Right ventricle myocardium inferior (tissue), 1 donor: Measurements from ENCODE around the gene MARK2. TPM values are rescaled to one million over a fixed set of nuclear protein-coding genes. Genes with fewer than 3 reads are reported as not detected.
A peak's percentile ranks its signal among the peaks of the same experiment; 100 is the strongest.

Source experiments
- ATAC-seq: fragments of 200-7000 bp; cut with Tn5 transposase; one replicate; pipeline ENCODE4 v1.9.1; 2020; ENCODE audit warnings: mild to moderate bottlenecking, moderate library complexity
- DNase-seq: peaks from one replicate; pipeline ENCODE4 v3.0.0; 2021; ENCODE audit errors: missing footprints
- intact Hi-C: fragments of 100-400 bp; cut with DNase I; formaldehyde crosslinking; loops from one replicate; pipeline ENCODE4 v1.11.0; 2022
- total RNA-seq: library from RNA; stranded (reverse); fragmentation: NEBNext Ultra II Directional; extraction: Animal tissue kit (Norgen Biotek cat#: 25700); gene quantifications from one replicate; pipeline ENCODE4 v1.2.1, GENCODE V29; 2021
- donor health status: DM: no; HTN: yes; CAD: no; lungs with severe emphysema.

The MARK2 gene
- total RNA-seq, 1 donor from 2014 or later = 37.4 TPM

DNA sequence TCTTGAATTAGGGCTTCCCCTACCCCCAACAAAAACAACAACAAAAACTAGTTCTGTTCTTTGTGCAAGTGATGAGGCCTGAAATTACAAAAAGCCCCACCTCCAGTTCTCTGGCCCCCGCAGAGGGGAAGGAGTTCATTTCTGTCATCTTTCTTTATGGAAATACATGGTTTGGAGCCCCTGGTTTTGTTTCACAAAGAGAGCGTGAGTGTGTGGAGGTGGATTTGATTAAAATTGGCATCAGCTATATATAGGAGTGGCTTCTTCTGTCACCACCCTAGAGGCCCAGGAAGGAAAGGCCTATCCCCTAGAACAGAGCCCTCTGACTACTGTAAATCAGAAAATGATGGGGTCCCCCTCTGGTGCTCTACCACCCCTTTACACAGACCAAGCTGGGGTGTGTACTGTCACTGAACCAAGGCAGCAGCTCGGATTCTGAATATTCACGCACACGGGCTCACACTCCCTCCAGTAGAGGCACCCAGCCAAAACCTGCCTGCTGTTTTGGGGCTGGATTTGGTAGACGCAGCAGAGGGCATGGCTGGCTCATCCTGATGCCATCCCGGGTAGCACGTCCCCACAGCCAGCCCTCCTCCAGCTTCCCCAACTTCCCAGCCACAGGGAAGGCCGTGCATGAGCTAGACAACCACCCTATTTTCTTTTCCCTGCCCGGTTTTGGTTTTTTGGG is 58.7 kb downstream of the MARK2 start:
- intact Hi-C loops = no loop called here
- ATAC-seq (no peak), DNase-seq (no peak)

DNA sequence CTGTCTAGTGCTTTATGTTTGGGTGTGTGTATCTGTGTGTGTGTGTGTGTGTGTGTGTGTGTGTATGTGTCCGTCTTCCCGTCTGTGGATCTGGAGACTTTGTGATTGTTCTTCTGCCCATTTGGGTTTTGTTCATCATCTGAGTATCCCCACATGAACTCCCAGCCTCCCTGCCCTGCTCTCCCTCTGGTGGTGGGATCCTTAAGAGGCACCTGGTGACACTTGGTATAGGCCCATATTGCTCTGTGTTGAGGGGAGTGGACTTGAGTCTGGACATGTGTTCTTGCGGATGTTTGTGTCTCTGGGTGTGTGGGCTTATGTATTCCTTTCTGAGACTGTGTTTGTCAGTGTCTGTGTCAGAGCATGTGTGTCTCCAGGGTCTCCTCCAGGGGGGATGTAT is 62.8 kb downstream of the MARK2 start:
- DNase-seq = no peak
- ATAC-seq = no peak
- intact Hi-C loops = no loop called here

GRCh38 chr11:63903884-63904283 is 65.0 kb downstream of the MARK2 start:
- ATAC-seq (no peak), DNase-seq (no peak)
- intact Hi-C loops = no loop called here

DNA sequence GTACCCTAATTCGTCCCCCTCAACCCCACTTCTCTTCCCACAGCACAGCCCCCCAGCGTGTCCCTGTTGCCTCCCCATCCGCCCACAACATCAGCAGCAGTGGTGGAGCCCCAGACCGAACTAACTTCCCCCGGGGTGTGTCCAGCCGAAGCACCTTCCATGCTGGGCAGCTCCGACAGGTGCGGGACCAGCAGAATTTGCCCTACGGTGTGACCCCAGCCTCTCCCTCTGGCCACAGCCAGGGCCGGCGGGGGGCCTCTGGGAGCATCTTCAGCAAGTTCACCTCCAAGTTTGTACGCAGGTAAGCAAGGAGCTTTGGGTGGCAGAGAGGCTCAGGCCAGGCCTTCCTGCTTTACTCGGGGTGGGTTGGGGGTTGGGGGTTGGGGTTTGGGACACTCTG is 65.8 kb downstream of the MARK2 start:
- no peak for DNase-seq
- no peak for ATAC-seq

DNA sequence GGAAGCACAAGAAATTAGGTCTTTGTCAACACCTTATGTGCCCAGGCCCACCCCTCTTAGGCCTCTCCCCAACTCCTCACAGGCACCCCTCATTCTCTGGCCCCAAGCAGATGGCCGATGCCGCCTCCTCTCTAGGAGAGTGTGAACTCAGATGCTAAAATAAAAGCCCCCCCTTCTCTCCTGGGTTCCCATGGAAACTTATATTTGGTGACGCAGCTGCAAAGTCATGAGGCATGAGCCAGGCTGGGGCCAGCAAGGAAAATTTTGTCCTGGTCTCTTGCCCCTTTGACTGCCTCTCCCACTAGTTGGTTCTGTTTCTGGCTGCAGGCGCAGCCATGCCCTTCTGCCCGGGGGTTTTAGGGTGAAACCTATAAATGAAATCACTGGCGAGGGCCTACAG is 66.3 kb downstream of the MARK2 start:
- intact Hi-C loops = loop anchor here (5.0 kb wide), 1 partner anchor 37 kb away; no protein-coding TSS in a partner anchor
- ATAC-seq = no peak

More for the DNA sequence above, 65.8 kb downstream of the MARK2 start:
- intact Hi-C loops = loop anchor here (5.0 kb wide), 1 partner anchor 38 kb away; no protein-coding TSS in a partner anchor

DNA sequence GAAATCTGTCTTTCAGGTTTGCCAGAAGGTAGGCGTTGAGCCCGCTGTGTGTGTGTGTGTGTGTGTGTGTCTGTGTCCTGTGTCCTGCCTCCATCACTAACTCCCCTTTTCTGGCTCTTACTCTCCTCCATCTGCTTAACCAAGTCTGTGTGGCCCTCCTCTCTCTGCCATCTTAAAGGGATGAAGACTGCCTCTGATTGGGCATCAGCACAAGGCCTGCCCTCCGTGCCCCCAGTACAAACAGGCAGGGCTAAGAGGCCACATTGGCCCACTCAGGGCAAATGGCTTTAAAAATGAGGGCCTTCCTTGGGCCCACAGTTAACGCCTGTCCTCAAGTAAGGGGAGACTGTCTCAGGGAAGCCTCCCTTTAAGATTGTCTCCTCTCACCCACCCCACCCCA is 67.2 kb downstream of the MARK2 start:
- no peak for DNase-seq
- no peak for ATAC-seq
- intact Hi-C loops = loop anchor here (5.0 kb wide), 1 partner anchor 36 kb away; no protein-coding TSS in a partner anchor

More for the DNA sequence above, 66.3 kb downstream of the MARK2 start:
- no peak for DNase-seq

- no peak for DNase-seq
- ATAC-seq = no peak
- intact Hi-C loops = loop anchor here (5.0 kb wide), 1 partner anchor 36 kb away; no protein-coding TSS in a partner anchor
Observed at GRCh38 chr11:63906585-63906984, 67.7 kb downstream of the MARK2 start.

DNA sequence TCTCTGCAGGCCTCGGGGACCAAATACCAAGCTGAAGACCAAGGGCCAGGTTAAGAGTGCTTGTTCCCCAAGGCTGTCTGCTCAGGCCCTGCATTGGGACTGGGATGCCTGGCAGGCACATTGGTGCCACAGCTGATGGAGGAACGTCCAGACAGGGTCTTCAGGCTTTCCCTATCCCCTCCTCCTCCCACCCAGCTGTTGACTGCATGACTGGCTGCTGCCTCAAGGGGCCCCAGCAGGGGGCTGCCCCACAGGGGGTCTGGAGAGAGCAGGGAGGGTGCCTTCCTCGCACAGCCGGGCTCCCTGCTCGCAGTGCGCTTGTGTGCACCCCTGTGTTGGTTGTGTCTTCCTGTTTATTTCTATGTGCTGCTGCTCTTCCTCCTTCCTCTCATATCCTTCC is 68.2 kb downstream of the MARK2 start:
- ATAC-seq (no peak), DNase-seq (no peak)
- intact Hi-C loops = loop anchor here (5.0 kb wide), 1 partner anchor 35 kb away; no protein-coding TSS in a partner anchor

DNA sequence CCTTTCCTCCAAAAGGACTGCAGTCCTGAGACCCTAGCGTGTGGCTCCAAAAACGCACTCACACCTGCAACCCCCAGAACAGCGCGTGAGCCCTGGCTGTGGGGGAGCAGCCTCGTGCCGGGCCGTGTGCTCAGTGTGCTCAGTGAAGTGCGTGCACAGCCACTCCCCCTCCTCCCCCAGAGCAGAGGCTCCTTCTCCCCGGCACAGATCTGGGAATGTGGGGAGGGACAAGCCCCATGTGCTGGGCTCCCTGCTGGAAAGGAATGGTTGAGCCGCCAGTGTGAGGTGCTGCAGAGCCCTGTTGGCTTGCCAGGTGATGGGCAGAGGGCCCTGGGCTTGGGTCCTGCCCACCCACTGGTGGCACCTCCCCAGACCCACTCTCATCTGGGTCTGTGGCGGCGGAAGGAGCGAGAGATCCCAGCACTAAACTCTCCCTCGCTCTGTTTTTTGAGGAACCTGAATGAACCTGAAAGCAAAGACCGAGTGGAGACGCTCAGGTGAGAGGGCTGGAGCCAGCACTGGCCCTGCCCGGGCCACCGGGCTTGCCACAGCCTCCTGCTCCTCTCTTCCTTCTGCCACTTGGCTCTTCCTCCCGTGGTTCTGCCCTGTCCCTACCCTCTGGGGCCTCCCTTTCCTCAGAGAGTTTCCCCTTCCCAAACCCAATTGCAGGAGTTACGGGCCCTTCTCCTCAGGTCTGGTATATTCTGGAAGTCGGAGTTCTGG is 69.1 kb downstream of the MARK2 start:
- ATAC-seq = no peak
- intact Hi-C loops = loop anchor here (5.0 kb wide), 1 partner anchor 34 kb away; no protein-coding TSS in a partner anchor
- no peak for DNase-seq

- peak; percentile 70 for ATAC-seq
- intact Hi-C loops = loop anchor here (5.0 kb wide), 1 partner anchor 33 kb away; no protein-coding TSS in a partner anchor
- no peak for DNase-seq
Observed at GRCh38 chr11:63908631-63909401, 69.9 kb downstream of the MARK2 start.

DNA sequence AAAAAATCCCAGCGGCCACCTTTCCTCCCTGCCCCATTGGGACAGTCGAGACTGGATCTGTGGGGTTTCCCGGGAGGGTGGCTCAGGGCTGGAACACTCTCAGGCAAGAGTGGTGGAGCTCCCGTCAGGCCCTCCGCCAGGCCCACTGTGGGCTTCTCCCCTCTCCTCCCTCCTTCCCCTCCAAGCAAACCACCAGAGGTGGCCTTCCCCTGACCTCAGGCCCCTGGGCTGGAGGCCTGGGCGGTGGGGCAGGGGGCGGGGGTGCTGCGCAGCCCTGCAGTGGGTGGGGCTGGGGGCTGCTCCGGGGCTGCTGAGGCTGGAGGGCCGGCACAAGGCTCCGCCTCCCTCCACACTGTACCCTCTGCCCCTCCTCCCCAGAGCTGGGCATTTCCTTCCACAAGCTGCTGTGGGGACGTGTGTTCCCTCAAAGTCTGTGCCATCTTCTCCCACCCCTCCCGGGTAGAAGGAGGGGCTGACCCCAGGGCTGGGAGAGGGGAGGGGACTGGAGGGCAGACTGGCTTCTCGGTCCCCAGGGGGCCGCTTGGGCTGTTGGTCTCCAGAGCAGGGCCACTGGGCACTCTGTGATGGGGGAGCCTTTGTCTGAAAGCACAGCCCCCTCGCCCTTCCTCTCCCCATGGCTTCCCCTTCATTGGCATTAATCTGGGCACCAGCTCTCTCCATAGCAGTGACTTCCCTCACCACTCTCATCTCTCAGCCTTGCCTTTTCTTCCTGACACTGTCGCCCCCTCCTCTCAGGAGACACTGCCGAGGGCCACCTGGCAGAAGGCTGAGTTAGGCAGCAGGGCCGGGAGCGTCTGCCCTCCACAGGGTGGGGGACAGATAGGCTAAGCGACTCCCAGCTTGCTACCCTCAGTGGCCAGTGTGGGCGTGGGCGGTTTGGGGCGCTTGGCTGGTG is 70.9 kb downstream of the MARK2 start:
- ATAC-seq (no peak), DNase-seq (peak; percentile 34)
- intact Hi-C loops = loop anchor here (5.0 kb wide), 1 partner anchor 32 kb away; no protein-coding TSS in a partner anchor

GRCh38 chr11:63910675-63911074 is 71.8 kb downstream of the MARK2 start:
- intact Hi-C loops = no loop called here
- ATAC-seq (no peak), DNase-seq (no peak)

GRCh38 chr11:63911440-63911839 is 72.5 kb downstream of the MARK2 start:
- ATAC-seq (no peak), DNase-seq (no peak)
- intact Hi-C loops = no loop called here

DNA sequence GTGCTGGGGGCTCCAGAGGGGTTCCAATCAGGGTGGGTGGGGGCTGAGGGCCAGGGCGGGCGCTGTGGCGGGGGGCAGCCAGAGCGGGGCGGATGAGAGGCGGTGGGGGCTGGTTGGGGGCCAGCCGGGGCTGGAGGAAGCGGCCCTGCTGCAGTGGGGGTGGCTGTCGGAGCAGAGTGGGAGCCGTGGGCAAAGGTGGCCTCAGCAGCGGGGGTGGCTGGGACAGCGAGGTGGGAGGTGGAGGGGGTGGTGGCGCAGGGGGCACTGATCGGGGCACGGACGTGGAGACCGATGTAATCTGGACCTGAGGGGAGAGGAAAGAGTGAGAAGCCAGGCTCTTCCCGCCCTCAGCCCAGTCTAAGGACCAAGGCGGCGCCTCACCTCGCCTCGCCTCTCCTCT is 73.0 kb downstream of the MARK2 start:
- intact Hi-C loops = no loop called here
- no peak for DNase-seq
- ATAC-seq = no peak

GRCh38 chr11:63912678-63913077 is 73.8 kb downstream of the MARK2 start:
- no peak for ATAC-seq
- DNase-seq = no peak
- intact Hi-C loops = no loop called here

DNA sequence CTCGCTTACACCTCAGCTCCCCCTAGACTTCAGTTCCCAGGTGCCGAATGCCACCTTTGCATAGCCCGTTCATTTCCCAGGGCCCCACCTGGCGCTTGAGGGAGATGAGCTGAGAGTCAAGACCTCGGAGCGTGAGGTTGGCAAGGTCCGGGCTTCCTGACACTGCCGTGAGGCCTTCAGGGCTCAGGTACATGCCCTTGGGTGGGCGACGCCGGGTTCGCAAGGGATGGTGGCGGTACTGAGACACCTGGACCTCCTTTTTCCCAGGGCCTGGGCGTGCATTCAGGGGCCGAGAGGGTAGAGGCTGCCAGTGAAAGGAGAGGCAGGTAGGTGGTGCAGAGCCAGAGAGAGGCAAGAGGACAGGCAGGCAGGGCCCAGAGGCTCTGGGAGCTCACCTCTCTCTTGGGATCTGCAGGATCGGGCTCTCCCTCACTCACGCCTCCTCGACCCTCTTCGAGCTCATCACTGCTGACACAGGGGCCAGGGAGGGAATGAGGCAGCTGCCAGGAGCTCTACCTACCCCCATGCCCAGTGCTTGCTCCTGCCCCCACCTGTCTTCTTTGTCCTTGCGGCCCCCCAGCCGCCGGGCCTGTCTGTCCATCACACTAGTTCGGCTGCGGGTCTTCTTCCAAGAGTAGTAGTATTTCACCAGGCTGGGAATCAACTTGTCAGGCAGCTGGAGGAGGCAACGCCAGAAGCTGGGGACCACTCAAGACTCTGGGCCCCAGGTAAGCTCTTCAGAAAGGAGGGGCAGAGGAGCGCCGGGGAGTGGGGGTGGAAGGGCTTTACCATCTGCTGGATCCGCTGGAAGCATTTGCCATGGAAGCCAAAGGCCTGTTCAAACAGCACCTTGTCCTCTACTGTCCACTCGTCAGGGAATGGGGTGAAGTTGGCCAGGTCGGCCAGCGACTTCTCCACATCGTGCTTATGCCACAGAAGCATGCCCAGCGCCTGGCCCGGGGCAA is 75.2 kb downstream of the MARK2 start:
- ATAC-seq (no peak), DNase-seq (no peak)
- intact Hi-C loops = no loop called here
